SK-N-SH treated with all-trans-retinoic acid at 6 μM for 48 hours (cell line): Measurements from ENCODE around the gene CA7.

Experiments
- ARNTL ChIP-seq: fragments of 450-650 bp; formaldehyde crosslinking; IDR thresholded peaks from 2 replicates; pipeline ENCODE4 v1.5.0; 2020; ENCODE audit warnings: low read depth, mild to moderate bottlenecking, moderate library complexity, borderline replicate concordance
- CREB5 ChIP-seq: fragments of 250-450 bp; sonication (Bioruptor Pico); IDR thresholded peaks from 2 replicates; pipeline ENCODE4 v1.5.1; 2020; ENCODE audit warnings: low read depth, mild to moderate bottlenecking, moderate library complexity
- CSDC2 ChIP-seq: fragments of 250-450 bp; sonication (Bioruptor Pico); IDR thresholded peaks from 2 replicates; pipeline ENCODE4 v1.5.0; 2020; ENCODE audit warnings: mild to moderate bottlenecking, moderate library complexity
- POU6F1 ChIP-seq: fragments of 250-450 bp; sonication (Bioruptor Pico); IDR thresholded peaks from 2 replicates; pipeline ENCODE4 v1.8.0; 2021; ENCODE audit warnings: low read depth, mild to moderate bottlenecking, moderate library complexity, borderline replicate concordance
- SNAI2 ChIP-seq: fragments of 250-450 bp; sonication (Bioruptor Pico); IDR thresholded peaks from 2 replicates; pipeline ENCODE4 v1.5.0; 2020; ENCODE audit warnings: mild to moderate bottlenecking, moderate library complexity
- TCF4 ChIP-seq: fragments of 250-450 bp; sonication (Bioruptor Pico); IDR thresholded peaks from 2 replicates; pipeline ENCODE4 v1.8.0; 2021; ENCODE audit warnings: mild to moderate bottlenecking, moderate library complexity, borderline replicate concordance
- ZFP30 ChIP-seq: fragments of 450-650 bp; formaldehyde crosslinking; IDR thresholded peaks from 2 replicates; pipeline ENCODE4 v1.5.0; 2022; ENCODE audit warnings: mild to moderate bottlenecking, moderate library complexity
- ZNF8 ChIP-seq: fragments of 450-650 bp; formaldehyde crosslinking; IDR thresholded peaks from 2 replicates; pipeline ENCODE4 v1.5.0; 2020; ENCODE audit warnings: mild to moderate bottlenecking, moderate library complexity
- TF ChIP-seq, protein P1 (sequence below): fragments of 250-450 bp; sonication (Bioruptor Pico); IDR thresholded peaks from 2 replicates; pipeline ENCODE4 v1.5.1; 2021; ENCODE audit warnings: mild to moderate bottlenecking, moderate library complexity
- TF ChIP-seq, protein P2 (sequence below): fragments of 250-450 bp; sonication (Bioruptor Pico); IDR thresholded peaks from 2 replicates; pipeline ENCODE4 v1.8.0; 2020; ENCODE audit warnings: mild to moderate bottlenecking, moderate library complexity, borderline replicate concordance

- no peak for TF ChIP-seq CREB5
- TF ChIP-seq ZNF8 (CRISPR knock-in tag): no peak
- TF ChIP-seq, protein P1, sequence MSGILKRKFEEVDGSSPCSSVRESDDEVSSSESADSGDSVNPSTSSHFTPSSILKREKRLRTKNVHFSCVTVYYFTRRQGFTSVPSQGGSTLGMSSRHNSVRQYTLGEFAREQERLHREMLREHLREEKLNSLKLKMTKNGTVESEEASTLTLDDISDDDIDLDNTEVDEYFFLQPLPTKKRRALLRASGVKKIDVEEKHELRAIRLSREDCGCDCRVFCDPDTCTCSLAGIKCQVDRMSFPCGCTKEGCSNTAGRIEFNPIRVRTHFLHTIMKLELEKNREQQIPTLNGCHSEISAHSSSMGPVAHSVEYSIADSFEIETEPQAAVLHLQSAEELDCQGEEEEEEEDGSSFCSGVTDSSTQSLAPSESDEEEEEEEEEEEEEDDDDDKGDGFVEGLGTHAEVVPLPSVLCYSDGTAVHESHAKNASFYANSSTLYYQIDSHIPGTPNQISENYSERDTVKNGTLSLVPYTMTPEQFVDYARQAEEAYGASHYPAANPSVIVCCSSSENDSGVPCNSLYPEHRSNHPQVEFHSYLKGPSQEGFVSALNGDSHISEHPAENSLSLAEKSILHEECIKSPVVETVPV: no peak
- TF ChIP-seq, protein P2, sequence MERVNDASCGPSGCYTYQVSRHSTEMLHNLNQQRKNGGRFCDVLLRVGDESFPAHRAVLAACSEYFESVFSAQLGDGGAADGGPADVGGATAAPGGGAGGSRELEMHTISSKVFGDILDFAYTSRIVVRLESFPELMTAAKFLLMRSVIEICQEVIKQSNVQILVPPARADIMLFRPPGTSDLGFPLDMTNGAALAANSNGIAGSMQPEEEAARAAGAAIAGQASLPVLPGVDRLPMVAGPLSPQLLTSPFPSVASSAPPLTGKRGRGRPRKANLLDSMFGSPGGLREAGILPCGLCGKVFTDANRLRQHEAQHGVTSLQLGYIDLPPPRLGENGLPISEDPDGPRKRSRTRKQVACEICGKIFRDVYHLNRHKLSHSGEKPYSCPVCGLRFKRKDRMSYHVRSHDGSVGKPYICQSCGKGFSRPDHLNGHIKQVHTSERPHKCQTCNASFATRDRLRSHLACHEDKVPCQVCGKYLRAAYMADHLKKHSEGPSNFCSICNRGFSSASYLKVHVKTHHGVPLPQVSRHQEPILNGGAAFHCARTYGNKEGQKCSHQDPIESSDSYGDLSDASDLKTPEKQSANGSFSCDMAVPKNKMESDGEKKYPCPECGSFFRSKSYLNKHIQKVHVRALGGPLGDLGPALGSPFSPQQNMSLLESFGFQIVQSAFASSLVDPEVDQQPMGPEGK (CRISPR knock-in tag): no peak
- no peak for TF ChIP-seq ARNTL (CRISPR knock-in tag)
- no peak for TF ChIP-seq POU6F1 (CRISPR knock-in tag)
- TF ChIP-seq ZFP30 (CRISPR knock-in tag): no peak
- no peak for TF ChIP-seq TCF4 (CRISPR knock-in tag)
- no peak for TF ChIP-seq CSDC2 (CRISPR knock-in tag)
- no peak for TF ChIP-seq SNAI2
Observed at GRCh38 chr16:66869424-66869823, 25.2 kb downstream of the CA7 start.
